Panc1 (cell line): Measurements from ENCODE around the gene ZNF780B.

Source experiments
- POLR2AphosphoS5 ChIP-seq: IDR thresholded peaks from 2 replicates; pipeline ENCODE4 v1.6.1; 2012; ENCODE audit warnings: mild to moderate bottlenecking, low read depth, low read length, moderate library complexity
- SIN3A ChIP-seq: IDR thresholded peaks from 2 replicates; pipeline ENCODE4 v1.6.1; 2012; ENCODE audit warnings: low read depth, mild to moderate bottlenecking, low read length, moderate library complexity, borderline replicate concordance; ENCODE audit not compliant: insufficient read depth
- TF ChIP-seq, protein P1 (sequence below): fragments of 450-650 bp; IDR thresholded peaks from 2 replicates; pipeline ENCODE4 v1.5.1; 2017; ENCODE audit warnings: mild to moderate bottlenecking

DNA sequence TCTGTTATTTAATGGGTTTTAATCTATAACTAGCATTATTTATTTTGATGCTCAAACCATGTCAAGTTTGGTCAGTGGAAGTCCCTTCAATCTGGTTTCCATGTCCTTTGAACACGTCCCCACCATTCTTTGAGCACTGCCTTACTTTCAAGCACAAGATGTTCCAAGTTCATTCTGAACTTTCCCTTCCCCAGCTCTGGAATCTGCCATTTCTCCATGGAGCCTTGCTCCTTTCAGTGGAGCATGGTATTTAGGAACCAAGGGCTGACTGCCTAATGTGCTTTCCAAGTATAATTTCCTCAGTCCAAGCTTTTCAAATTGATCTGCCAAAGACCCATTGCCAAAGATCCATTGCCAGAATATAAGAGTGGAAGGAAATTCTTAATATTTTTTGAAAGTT, 60.2 kb downstream of the ZNF780B start:
- TF ChIP-seq, protein P1, sequence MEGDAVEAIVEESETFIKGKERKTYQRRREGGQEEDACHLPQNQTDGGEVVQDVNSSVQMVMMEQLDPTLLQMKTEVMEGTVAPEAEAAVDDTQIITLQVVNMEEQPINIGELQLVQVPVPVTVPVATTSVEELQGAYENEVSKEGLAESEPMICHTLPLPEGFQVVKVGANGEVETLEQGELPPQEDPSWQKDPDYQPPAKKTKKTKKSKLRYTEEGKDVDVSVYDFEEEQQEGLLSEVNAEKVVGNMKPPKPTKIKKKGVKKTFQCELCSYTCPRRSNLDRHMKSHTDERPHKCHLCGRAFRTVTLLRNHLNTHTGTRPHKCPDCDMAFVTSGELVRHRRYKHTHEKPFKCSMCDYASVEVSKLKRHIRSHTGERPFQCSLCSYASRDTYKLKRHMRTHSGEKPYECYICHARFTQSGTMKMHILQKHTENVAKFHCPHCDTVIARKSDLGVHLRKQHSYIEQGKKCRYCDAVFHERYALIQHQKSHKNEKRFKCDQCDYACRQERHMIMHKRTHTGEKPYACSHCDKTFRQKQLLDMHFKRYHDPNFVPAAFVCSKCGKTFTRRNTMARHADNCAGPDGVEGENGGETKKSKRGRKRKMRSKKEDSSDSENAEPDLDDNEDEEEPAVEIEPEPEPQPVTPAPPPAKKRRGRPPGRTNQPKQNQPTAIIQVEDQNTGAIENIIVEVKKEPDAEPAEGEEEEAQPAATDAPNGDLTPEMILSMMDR, result no peak
- no peak for TF ChIP-seq POLR2AphosphoS5
- no peak for TF ChIP-seq SIN3A
